Testis (tissue), 2 donors: ENCODE measurements around the gene TLCD2.

Source experiments
- CTCF ChIP-seq, 3 experiments: fragments of 450-650 bp in 2 of 3; fragments of 200-600 bp in 1 of 3; sonication (generic) in 1 of 3; IDR thresholded peaks; one replicate each; pipeline ENCODE4 v1.5.1; 2016 to 2019; ENCODE audit warnings: antibody characterized with exemption in 3 of 3, mild to moderate bottlenecking in 2 of 3, moderate library complexity in 1 of 3
- POLR2A ChIP-seq: fragments of 450-650 bp; IDR thresholded peaks from one replicate; pipeline ENCODE4 v1.6.1; 2017; ENCODE audit warnings: antibody characterized with exemption, mild to moderate bottlenecking, moderate library complexity

- TF ChIP-seq CTCF (IDR thresholded peaks at IDR 0.05) = no peak
- no peak for TF ChIP-seq POLR2A
These were observed 3.1 kb downstream of the TLCD2 start for GRCh38 chr17:1707107-1707506.
